Activated naive CD8-positive, alpha-beta T cell treated with anti-CD3 and anti-CD28 coated beads, Interleukin-2, amount 50 U/mL, for 24 hours (primary cell): Measurements from ENCODE around the gene KCNF1.

Experiments
- ATAC-seq: fragments of 150-1000 bp; cut with Tn5 transposase; one replicate; pipeline ENCODE4 v1.10.0; 2021
- DNase-seq: peaks from one replicate; pipeline ENCODE4 v3.0.0; 2021
- H3K27ac Mint-ChIP-seq: one replicate; pipeline ENCODE4 v1.8.0; 2021; ENCODE audit warnings: mild to moderate bottlenecking, mixed read lengths
- H3K27me3 Mint-ChIP-seq: one replicate; pipeline ENCODE4 v1.8.0; 2021; ENCODE audit warnings: mixed read lengths
- H3K36me3 Mint-ChIP-seq: one replicate; pipeline ENCODE4 v1.8.0; 2021; ENCODE audit warnings: low read depth, mixed read lengths
- H3K4me1 Mint-ChIP-seq: one replicate; pipeline ENCODE4 v1.8.0; 2021; ENCODE audit warnings: mixed read lengths
- H3K4me3 Mint-ChIP-seq: one replicate; pipeline ENCODE4 v1.8.0; 2021; ENCODE audit warnings: mild to moderate bottlenecking, moderate library complexity, mixed read lengths
- H3K9me3 Mint-ChIP-seq: one replicate; pipeline ENCODE4 v1.8.0; 2021; ENCODE audit warnings: mixed read lengths

The KCNF1 gene

DNA sequence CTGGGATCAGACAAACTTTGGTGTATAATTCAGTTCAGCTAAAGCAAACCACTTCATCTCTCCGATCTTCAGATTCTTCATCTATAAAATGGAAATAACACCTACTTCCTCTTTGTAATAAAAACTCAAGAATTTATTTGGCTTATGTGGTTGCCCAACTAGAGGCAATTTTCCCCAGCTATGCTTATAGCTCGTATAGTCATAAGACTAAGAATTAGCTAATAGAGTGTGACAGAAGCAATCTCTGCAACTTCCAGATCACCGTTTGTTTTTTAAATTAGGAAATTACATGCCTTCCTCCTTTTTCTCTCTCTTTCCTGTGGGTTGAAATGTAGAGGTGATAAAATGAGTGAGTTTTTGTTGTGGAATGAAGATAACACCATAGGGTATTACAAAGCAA is 35.3 kb upstream of the KCNF1 start:
- Mint-ChIP-seq H3K27me3 (peaks cover 24% of the 10 kb centered on the region), H3K27ac (no peak overlapping the region), H3K36me3 (peaks cover 2% of the 10 kb centered on the region), H3K9me3 (peaks cover 5% of the 10 kb centered on the region), H3K4me3 (no peak overlapping the region), H3K4me1 (peaks cover 3% of the 10 kb centered on the region)
- ATAC-seq (no peak), DNase-seq (no peak)

GRCh38 chr2:10876963-10877362 is 34.8 kb upstream of the KCNF1 start:
- H3K9me3 Mint-ChIP-seq, result peaks cover 5% of the 10 kb centered on the region
- no peak overlapping the region for H3K4me3 Mint-ChIP-seq
- H3K27me3 Mint-ChIP-seq, result peaks cover 24% of the 10 kb centered on the region
- ATAC-seq, result no peak
- no peak for DNase-seq
- H3K4me1 Mint-ChIP-seq, result peaks cover 3% of the 10 kb centered on the region
- peaks cover 2% of the 10 kb centered on the region for H3K36me3 Mint-ChIP-seq
- H3K27ac Mint-ChIP-seq, result no peak overlapping the region

DNA sequence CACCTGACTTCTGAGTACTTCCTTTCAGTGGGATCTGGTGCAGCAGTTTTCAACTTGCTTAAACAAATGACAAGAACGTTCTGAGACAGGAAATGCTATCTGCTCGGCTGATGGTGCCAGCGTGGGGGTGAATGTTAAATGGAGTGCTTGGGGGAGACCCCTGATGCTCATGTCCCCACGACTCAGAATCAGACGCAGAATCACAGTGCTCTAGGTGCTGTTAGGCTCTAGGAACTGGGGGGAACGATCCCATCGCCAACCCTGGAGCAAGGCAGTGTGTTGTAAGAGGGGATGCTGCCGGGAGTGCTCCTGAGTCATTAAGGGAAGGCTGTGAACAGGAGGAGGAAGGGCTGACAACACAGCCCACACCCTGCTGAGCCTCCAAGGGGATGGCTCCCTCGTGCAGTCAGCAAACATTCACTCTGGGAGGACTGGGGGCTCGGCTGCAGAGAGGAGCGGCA is 34.1 kb upstream of the KCNF1 start:
- no peaks in the 10 kb centered on the region for H3K9me3 Mint-ChIP-seq
- no peak overlapping the region for H3K27ac Mint-ChIP-seq
- peaks cover 20% of the 10 kb centered on the region for H3K27me3 Mint-ChIP-seq
- H3K36me3 Mint-ChIP-seq, result no peaks in the 10 kb centered on the region
- DNase-seq (no peak), ATAC-seq (no peak)
- peaks cover 3% of the 10 kb centered on the region for H3K4me1 Mint-ChIP-seq
- no peak overlapping the region for H3K4me3 Mint-ChIP-seq

DNA sequence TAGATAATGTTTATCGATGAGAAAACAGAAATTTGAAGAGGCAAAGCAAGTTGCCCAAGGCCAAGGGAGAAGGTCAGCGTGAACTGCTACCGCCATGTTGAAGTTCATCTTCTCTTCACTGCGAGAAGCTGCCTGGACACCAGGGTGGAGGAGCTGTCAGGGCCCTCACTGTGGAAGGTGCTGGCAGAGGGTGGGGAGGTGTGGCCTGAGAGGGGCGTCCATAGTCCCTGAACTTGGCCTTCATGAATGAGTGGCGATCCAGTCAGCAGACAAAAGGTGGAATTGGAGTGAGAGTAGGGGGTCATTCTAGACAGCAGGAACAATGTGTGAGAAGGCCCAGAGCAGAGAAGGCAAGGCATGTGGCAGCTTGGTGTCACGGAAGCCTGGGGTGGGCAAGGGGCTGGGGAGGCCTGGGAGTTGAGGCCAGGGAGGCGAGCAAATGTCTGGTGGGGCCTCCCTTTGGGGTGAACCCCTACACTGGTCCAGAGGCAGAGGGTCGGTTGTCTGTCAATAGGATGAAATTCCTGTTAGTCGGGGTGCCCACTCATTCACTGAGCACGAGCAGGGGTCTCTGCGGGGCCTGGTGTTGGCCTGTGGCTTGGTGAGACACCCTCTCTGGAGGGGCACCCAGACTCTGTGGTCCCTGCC is 33.3 kb upstream of the KCNF1 start:
- Mint-ChIP-seq H3K27me3 (peaks cover 15% of the 10 kb centered on the region), H3K9me3 (no peaks in the 10 kb centered on the region), H3K4me3 (no peak overlapping the region), H3K4me1 (peaks cover under 1% of the 10 kb centered on the region), H3K27ac (no peak overlapping the region), H3K36me3 (no peaks in the 10 kb centered on the region)
- DNase-seq (no peak), ATAC-seq (no peak)

DNA sequence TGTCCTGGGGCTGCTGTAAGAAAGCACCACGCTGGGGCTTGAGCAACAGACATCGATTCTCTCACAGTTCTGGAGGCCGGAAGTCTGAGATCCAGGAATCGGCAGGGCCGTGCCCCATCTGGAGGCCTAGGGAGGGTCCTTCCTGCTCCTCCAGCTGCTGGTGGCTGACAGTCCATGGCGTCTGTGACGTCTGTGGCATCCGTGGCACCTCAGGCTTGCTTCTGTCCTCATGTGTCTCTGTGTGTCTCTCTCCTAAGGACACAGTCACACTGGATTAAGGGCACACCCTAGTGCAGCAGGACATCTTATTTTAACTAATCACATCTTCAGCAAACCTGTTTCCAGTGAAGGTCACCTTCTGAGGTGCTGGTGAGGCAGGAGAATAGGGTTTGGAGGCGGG is 32.6 kb upstream of the KCNF1 start:
- no peaks in the 10 kb centered on the region for H3K4me1 Mint-ChIP-seq
- peaks cover 15% of the 10 kb centered on the region for H3K27me3 Mint-ChIP-seq
- H3K9me3 Mint-ChIP-seq, result no peaks in the 10 kb centered on the region
- H3K27ac Mint-ChIP-seq, result no peak overlapping the region
- H3K36me3 Mint-ChIP-seq, result no peaks in the 10 kb centered on the region
- no peak overlapping the region for H3K4me3 Mint-ChIP-seq
- ATAC-seq (no peak), DNase-seq (no peak)

GRCh38 chr2:10879624-10880585 is 31.8 kb upstream of the KCNF1 start:
- Mint-ChIP-seq H3K4me1 (no peaks in the 10 kb centered on the region), H3K27ac (no peak overlapping the region), H3K9me3 (no peaks in the 10 kb centered on the region), H3K36me3 (no peaks in the 10 kb centered on the region), H3K4me3 (no peak overlapping the region), H3K27me3 (peaks cover 15% of the 10 kb centered on the region)
- ATAC-seq (no peak), DNase-seq (no peak)

- ATAC-seq, result no peak
- Mint-ChIP-seq H3K9me3 (no peaks in the 10 kb centered on the region), H3K27me3 (peaks cover 10% of the 10 kb centered on the region), H3K36me3 (no peaks in the 10 kb centered on the region), H3K4me1 (no peaks in the 10 kb centered on the region), H3K4me3 (no peak overlapping the region), H3K27ac (no peak overlapping the region)
- DNase-seq, result no peak
Measured at GRCh38 chr2:10880586-10881321, 31.0 kb upstream of the KCNF1 start.

- Mint-ChIP-seq H3K36me3 (no peaks in the 10 kb centered on the region), H3K4me1 (no peaks in the 10 kb centered on the region), H3K9me3 (no peaks in the 10 kb centered on the region), H3K4me3 (no peak overlapping the region), H3K27me3 (peaks cover 6% of the 10 kb centered on the region), H3K27ac (no peak overlapping the region)
- ATAC-seq (no peak), DNase-seq (no peak)
Measured at GRCh38 chr2:10882568-10882967, 29.2 kb upstream of the KCNF1 start.

DNA sequence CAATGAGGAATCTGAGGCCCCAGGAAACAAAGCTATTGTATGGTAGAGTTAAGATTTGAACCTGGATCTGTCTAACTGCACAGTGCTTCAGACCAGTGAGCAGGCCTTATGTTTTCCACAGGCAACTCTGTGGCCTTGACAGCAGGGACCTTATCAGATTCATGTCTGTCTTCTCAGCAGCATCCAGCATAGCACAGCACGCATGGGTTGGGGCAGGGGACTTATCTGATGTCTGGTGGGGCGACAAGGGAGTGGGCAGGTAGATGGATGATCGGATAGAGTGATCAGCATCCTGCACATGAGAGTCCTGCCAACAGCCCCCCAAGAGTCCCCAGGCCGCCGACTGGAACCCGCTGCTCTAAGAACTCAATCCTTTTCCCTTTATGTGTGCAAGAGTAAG is 28.7 kb upstream of the KCNF1 start:
- no peak overlapping the region for H3K27ac Mint-ChIP-seq
- H3K9me3 Mint-ChIP-seq, result no peaks in the 10 kb centered on the region
- H3K4me3 Mint-ChIP-seq, result no peak overlapping the region
- no peaks in the 10 kb centered on the region for H3K36me3 Mint-ChIP-seq
- DNase-seq, result no peak
- peaks cover 4% of the 10 kb centered on the region for H3K27me3 Mint-ChIP-seq
- ATAC-seq, result no peak
- no peaks in the 10 kb centered on the region for H3K4me1 Mint-ChIP-seq

GRCh38 chr2:10883801-10884478 is 27.8 kb upstream of the KCNF1 start:
- no peak for ATAC-seq
- no peaks in the 10 kb centered on the region for H3K36me3 Mint-ChIP-seq
- no peaks in the 10 kb centered on the region for H3K4me1 Mint-ChIP-seq
- no peaks in the 10 kb centered on the region for H3K9me3 Mint-ChIP-seq
- no peak overlapping the region for H3K27ac Mint-ChIP-seq
- no peak overlapping the region for H3K4me3 Mint-ChIP-seq
- H3K27me3 Mint-ChIP-seq, result peaks cover 6% of the 10 kb centered on the region
- DNase-seq, result no peak

- H3K27me3 Mint-ChIP-seq, result peaks cover 6% of the 10 kb centered on the region
- H3K36me3 Mint-ChIP-seq, result no peaks in the 10 kb centered on the region
- ATAC-seq, result no peak
- H3K4me1 Mint-ChIP-seq, result no peaks in the 10 kb centered on the region
- no peak for DNase-seq
- no peaks in the 10 kb centered on the region for H3K9me3 Mint-ChIP-seq
- H3K27ac Mint-ChIP-seq, result no peak overlapping the region
- no peak overlapping the region for H3K4me3 Mint-ChIP-seq
Measured at GRCh38 chr2:10884574-10884975, 27.2 kb upstream of the KCNF1 start.

GRCh38 chr2:10885094-10885860 is 26.5 kb upstream of the KCNF1 start:
- no peak overlapping the region for H3K4me3 Mint-ChIP-seq
- no peaks in the 10 kb centered on the region for H3K4me1 Mint-ChIP-seq
- H3K9me3 Mint-ChIP-seq, result no peaks in the 10 kb centered on the region
- no peak overlapping the region for H3K27ac Mint-ChIP-seq
- DNase-seq (no peak), ATAC-seq (no peak)
- H3K27me3 Mint-ChIP-seq, result peaks cover 8% of the 10 kb centered on the region
- no peaks in the 10 kb centered on the region for H3K36me3 Mint-ChIP-seq

- DNase-seq (no peak), ATAC-seq (no peak)
- Mint-ChIP-seq H3K27me3 (peaks cover 12% of the 10 kb centered on the region), H3K4me3 (no peak overlapping the region), H3K9me3 (no peaks in the 10 kb centered on the region), H3K4me1 (no peaks in the 10 kb centered on the region), H3K27ac (no peak overlapping the region), H3K36me3 (no peaks in the 10 kb centered on the region)
Measured at GRCh38 chr2:10887476-10887875, 24.3 kb upstream of the KCNF1 start.
